GM21723 (cell line): ENCODE data around the gene NADSYN1.

Experiments used
- ATAC-seq: cut with Tn5 transposase; IDR thresholded peaks from one replicate; pipeline ENCODE4 v1.9.1; 2021; ENCODE audit warnings: mild to moderate bottlenecking, moderate library complexity; ENCODE audit not compliant: unreplicated experiment

NADSYN1 gene

GRCh38 chr11:71472357-71472885 lies 19.4 kb downstream of the NADSYN1 start:
- ATAC-seq: no peak

GRCh38 chr11:71472941-71473792 lies 20.2 kb downstream of the NADSYN1 start:
- no peak for ATAC-seq

DNA sequence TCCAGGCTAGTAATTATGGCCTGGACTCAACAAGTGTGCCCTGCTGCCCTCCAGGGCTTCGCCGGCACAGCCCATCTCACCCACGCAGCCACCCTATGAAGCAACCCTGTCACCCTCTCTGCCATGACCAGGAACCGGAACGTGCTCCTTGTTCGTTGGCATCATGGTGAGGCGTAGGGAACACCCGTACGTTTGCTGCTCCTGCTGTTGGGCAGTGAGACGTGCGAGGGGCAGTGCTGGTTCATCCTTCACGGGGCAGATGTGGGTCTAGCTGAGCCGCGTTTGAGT lies 20.7 kb downstream of the NADSYN1 start:
- no peak for ATAC-seq

DNA sequence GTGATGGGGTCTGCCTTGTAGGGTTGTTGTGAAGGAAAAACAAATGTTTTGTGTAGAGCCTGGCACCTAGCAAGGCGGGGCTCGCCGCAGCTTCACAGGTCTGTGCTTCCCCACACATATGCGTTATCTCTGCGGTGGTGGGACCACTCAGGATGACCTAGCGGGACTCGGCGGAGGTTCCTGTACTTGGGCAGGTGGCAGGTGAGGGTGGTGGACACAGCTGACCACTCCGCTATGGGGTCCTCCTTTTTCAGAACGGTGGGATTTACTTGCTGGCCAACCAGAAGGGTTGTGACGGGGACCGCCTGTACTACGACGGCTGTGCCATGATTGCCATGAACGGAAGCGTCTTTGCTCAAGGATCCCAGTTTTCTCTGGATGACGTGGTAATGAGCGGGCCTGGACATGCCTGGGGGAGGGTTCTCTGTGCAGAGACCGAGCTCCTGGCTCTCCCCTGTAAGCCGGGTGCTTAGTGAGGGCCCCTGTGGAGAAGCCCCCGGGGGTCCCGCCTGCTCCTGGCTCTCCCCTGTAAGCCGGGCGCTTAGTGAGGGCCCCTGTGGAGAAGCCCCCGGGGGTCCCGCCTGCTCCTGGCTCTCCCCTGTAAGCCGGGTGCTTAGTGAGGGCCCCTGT lies 21.3 kb downstream of the NADSYN1 start:
- ATAC-seq: no peak

- no peak for ATAC-seq
Measured at GRCh38 chr11:71474771-71475483, 21.9 kb downstream of the NADSYN1 start.

- ATAC-seq: no peak
Measured at GRCh38 chr11:71476031-71476430, 23.0 kb downstream of the NADSYN1 start.

- ATAC-seq: no peak
Measured at GRCh38 chr11:71476926-71477640, 24.1 kb downstream of the NADSYN1 start.

DNA sequence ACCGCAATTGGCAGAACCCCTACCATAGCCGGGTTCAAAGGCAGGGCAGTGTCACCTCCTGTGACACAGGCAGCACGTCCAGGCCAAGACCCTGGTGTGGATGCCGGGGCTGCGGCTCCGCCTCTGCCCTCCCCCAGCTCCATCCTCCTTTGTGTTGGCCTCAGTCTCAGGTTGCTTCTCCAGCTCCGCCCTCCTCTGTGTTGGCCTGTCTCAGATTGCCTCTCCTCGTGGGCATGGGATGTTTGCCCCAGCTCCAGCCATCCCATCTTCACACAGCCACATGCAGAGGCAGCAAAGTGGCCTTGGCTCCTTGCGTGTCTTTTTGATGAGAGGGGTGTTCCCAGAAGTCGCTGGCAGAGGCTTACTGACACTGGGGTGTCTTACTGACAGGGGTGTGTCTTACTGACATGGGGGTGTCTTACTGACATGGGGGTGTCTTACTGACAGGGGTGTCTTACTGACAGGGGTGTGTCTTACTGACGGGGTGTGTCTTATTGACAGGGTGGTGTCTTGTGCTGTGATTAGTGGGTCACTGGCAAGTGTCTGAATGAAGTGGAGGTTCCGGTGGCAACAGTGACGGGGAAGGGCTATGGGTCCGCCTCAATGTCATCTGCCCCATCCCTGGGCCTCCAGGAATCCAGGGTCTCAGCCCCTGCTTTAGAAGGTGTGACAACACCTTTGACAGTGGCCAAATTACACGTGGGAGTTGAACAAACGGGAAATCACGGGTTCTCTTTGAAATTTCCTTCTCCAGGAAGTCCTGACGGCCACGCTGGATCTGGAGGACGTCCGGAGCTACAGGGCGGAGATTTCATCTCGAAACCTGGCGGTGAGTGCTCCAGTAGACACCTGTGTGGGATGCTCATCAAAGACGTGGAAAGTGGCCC lies 24.9 kb downstream of the NADSYN1 start:
- ATAC-seq: no peak

DNA sequence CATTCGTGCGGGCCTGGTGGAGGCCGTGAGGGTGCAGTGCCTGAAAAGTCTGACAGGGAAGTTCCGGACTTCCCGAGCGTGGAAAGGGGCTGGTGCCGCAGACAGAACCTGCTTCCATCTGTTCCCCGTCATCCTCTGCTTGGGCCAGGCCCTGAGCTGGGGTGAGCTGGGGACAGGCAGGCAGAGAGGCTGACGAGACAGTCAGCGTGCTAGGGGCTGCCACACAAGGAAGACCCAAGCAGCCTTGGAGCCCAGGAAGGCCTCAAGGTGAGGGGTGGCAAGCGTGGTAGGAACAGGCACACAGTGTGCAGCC lies 25.5 kb downstream of the NADSYN1 start:
- ATAC-seq: no peak

- ATAC-seq: no peak
Measured at GRCh38 chr11:71481101-71481960, 28.3 kb downstream of the NADSYN1 start.

- no peak for ATAC-seq
Measured at GRCh38 chr11:71482216-71482615, 29.2 kb downstream of the NADSYN1 start.

- no peak for ATAC-seq
Measured at GRCh38 chr11:71482746-71483364, 29.9 kb downstream of the NADSYN1 start.

DNA sequence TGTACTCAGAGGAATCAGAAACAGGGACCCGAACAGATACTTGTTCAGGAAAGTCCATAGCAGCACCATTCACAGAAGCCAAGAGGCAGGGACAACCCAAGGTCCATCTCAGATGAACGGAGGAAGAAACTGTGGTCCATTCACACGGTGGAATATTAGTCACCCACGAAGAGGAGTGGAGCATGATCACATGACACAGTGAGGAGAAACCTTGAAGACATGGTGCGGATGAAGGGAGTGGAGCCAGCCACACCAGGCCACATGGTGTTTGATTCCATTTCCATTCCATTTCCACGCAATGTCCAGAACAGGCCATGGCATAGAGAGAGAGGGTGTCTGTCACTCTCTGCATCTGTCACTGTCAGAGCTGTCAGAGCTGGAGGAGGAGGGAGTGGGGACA lies 30.7 kb downstream of the NADSYN1 start:
- no peak for ATAC-seq

GRCh38 chr11:71484248-71485062 lies 31.5 kb downstream of the NADSYN1 start:
- ATAC-seq: no peak

DNA sequence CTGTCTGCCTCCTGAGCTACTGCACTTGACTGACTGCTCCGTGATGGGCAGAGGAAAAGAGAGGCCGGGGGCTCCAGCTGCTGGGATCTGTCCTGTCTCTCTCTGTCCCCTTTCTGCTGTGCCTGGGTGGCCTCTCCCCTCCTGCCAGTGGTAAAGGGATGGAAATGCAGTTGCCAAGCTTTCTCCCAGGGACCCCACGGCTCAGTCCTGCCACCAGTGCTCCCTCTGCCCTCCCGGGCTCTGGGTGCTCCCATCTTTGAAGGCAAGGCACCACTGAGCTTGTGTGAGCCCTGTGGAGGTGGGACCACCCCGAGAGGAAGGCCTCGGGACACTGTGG lies 32.0 kb downstream of the NADSYN1 start:
- no peak for ATAC-seq

DNA sequence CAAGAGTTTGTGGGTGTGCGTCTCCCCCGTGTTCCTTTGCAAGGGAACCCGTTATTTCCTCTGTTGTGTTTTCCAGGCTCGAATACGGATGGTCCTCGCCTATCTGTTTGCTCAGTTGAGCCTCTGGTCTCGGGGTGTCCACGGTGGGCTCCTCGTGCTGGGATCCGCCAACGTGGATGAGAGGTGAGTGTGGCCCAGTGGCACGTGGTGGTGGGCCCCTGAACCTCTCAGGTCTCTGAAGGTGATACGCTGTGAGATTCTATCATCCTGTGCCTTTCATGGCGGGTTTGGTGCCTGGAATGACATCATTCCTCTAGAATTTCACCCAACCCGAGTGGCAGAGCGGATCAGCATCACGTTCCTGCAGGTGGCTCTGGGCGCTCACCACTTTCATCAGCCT lies 32.5 kb downstream of the NADSYN1 start:
- no peak for ATAC-seq

DNA sequence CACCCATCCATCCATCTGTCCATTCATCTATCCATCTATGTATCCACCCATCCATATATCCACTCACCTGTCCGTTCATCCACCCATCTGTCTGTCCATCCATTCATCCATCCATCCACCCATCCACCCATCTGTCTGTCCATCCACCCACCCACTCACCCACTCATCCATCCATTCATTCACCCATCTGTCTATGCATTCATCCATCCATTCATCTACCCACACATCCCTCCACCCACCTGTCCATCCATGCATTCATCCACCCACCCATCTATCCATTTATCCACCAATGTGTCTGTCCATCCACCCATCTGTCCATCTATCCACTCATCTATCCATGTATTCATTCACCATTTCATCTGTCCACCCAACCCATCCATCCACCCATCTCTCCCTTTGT lies 33.3 kb downstream of the NADSYN1 start:
- no peak for ATAC-seq

- no peak for ATAC-seq
Measured at GRCh38 chr11:71488681-71489270, 35.8 kb downstream of the NADSYN1 start.
